Bronchial smooth muscle cell (primary cell): ENCODE measurements around the gene NDUFS3. TPM values are rescaled to one million over a fixed set of nuclear protein-coding genes. Genes with fewer than 3 reads are reported as not detected.

Experiments used
- total RNA-seq: library from RNA; depleted of rRNA; stranded (reverse); fragments of >200 nt; gene quantifications from 2 replicates; pipeline ENCODE4 v1.2.1, GENCODE V29; 2014

Gene NDUFS3
- total RNA-seq = 65.1 and 93.6 TPM in 2 replicates

DNA sequence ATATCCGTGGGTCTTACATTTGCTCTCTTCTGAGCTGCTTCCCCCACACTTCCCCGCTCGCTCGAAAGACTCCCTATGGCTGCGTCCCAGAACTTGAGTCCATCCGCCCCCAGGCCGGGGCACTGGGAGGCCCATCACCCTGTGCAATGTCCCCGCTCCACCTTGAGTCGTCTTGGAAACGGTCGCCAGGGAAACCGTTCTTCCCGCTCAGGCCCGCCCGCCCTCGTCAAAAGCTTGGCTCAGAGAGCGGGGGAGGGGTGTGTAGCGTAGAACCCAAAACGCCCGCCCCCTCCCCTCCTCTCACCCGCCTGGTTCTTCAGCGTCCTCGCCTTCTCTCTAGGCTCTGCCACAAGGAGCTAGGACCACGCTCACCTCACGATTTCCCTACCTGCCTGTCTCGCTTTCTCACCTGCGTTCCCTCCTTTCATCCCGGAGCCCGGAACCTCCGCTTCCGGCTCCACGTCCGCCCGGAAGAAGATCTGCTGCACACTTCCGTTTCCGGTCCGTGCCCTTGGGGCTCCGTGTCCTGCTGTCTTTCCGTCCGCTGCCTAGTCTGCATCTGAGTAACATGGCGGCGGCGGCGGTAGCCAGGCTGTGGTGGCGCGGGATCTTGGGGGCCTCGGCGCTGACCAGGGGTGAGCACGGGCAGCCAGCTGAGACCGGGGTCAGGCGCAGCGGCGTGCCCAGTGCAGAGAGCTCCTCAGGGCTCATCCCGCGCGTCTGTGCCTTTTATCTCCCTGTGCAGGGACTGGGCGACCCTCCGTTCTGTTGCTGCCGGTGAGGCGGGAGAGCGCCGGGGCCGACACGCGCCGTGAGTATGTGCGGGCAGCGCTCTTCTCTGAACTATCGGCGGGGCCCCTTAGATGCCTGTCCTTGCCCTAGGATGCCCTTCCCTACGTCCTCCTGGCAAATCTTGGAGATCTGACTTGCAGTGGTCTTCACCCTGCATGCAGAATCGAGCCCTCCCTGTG lies at the start of gene NDUFS3, which contains the start of gene KBTBD4:
Gene NDUFS3, plus strand, starts transcription at position 551 of the 971 bp plus-strand sequence. Its CDS starts 18 bp downstream, at position 569.
Gene KBTBD4, minus strand, starts transcription at position 447 of the 971 bp plus-strand sequence. Its CDS starts 19 bp downstream, at position 428.

GRCh38 chr11:47552566-47553405 lies 26.1 kb upstream of the NDUFS3 start, which contains the start of gene CELF1:
Gene CELF1 (minus strand): TSS chr11:47553132. CDS start chr11:47499523, 53,609 bp downstream.

GRCh38 chr11:47565340-47566148 lies 13.3 kb upstream of the NDUFS3 start, which contains the start of gene PTPMT1:
Gene PTPMT1 (plus strand): TSS chr11:47565599. CDS start chr11:47565623, 24 bp downstream.

GRCh38 chr11:47586098-47586855 lies 7.4 kb downstream of the NDUFS3 start, which contains the start of gene FAM180B:
Gene FAM180B (plus strand): TSS chr11:47586678. CDS start chr11:47586769, 91 bp downstream.

DNA sequence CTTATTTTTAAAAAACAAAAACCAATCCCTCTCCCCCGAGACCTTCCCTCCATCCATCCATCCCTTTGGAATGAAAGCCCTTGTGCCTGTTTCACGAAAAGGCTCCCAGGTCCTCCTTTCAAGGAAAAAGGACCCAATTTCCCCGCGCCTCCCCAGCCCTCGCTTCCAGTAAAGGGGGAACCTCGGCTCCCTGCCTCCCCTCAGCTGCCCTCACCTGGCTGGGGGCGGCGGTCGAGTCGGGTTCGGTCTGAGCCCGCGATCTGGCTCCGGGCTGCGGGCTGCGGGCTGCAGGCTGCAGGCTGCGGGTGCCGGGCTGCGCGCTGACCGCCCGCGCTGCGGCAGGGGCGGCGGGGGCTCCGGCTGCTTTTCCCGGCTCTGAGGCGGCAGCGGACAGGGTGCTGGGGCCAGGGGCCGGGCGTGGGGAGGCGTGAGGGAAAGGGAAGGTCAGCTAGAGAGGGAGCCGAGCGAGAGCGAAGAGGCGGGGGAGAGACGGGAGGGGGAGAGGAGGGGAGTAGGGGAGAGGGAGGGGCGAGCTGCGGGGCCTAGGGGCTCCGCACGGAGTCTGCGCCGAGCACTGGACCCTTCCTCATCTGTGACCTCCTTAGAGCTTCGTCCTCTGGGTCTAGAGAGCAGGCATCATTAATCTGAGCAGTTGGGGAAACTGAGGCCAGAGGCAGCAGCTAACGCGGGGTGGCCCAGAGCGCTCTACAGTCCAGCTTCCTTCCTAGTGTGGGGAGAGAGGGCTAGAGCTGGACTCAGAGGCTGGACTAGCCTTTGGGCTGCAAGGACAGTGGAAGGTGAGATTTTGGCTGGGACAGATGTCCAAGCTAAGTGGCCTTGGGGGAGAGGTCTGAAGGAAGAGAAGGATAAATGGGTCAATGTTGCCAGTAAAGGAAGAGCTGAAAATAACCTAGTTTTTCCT lies 15.3 kb downstream of the NDUFS3 start, which contains the start of gene C1QTNF4:
Gene C1QTNF4, minus strand, starts transcription at position 478 of the 922 bp plus-strand sequence. CDS start 3,601 bp downstream, outside the sequence.

Other genes starting within 250 kb of the NDUFS3 start
- gene MYBPC3, start 226.4 kb upstream of the NDUFS3 start, total RNA-seq = not detected in 2 replicates
- 0.17 TPM in 1 of 2 replicates, not detected in the other for gene SPI1, start 200.5 kb upstream of the NDUFS3 start, total RNA-seq
- 36.7 and 49.2 TPM in 2 replicates for gene SLC39A13, start 170.5 kb upstream of the NDUFS3 start, total RNA-seq
- gene PSMC3, start 152.6 kb upstream of the NDUFS3 start, total RNA-seq = 159 and 200 TPM in 2 replicates
- gene RAPSN, start 129.9 kb upstream of the NDUFS3 start, total RNA-seq = 0.16 and 0.34 TPM in 2 replicates
- gene CELF1, start 25.9 kb upstream of the NDUFS3 start, total RNA-seq = 60.3 and 63.4 TPM in 2 replicates
- 60.1 and 60.3 TPM in 2 replicates for gene PTPMT1, start 13.5 kb upstream of the NDUFS3 start, total RNA-seq
- gene KBTBD4, start 104 bp upstream of the NDUFS3 start, total RNA-seq = 26.0 and 31.3 TPM in 2 replicates
- 0.09 and 0.16 TPM in 2 replicates for gene FAM180B, start 7.6 kb downstream of the NDUFS3 start, total RNA-seq
- gene C1QTNF4, start 15.3 kb downstream of the NDUFS3 start, total RNA-seq = 0.16 and 0.17 TPM in 2 replicates
- gene MTCH2, start 63.5 kb downstream of the NDUFS3 start, total RNA-seq = 51.9 and 60.4 TPM in 2 replicates
- 1.1 and 3.7 TPM in 2 replicates for gene AGBL2, start 136.3 kb downstream of the NDUFS3 start, total RNA-seq
- gene FNBP4, start 188.3 kb downstream of the NDUFS3 start, total RNA-seq = 54.7 and 57.1 TPM in 2 replicates